Stimulated activated CD4-positive, alpha-beta T cell treated with anti-CD3 and anti-CD28 coated beads, Interleukin-4, amount 100 ng/mL, for 4 hours (primary cell): ENCODE results near the gene TTC23L.
A peak's percentile ranks its signal among the peaks of the same experiment; 100 is the strongest.

Experiments
- DNase-seq, 2 experiments: peaks; one replicate each; pipeline ENCODE4 v3.0.0-alpha.2; 2020

TTC23L gene

GRCh38 chr5:34926318-34926888 is 87.4 kb downstream of the TTC23L start:
- no peak for DNase-seq

GRCh38 chr5:34927785-34928184 is 88.8 kb downstream of the TTC23L start:
- no peak for DNase-seq

GRCh38 chr5:34928267-34928666 is 89.3 kb downstream of the TTC23L start:
- DNase-seq = no peak

GRCh38 chr5:34929134-34929719 is 90.3 kb downstream of the TTC23L start, which contains the start of gene DNAJC21:
TSS of gene DNAJC21 (plus strand) at chr5:34929559. CDS start at chr5:34929820, 261 bp downstream.
- peak; percentile 98 to 99 for DNase-seq

GRCh38 chr5:34929720-34930461 is 90.9 kb downstream of the TTC23L start:
- peak; percentile 71 to 75 for DNase-seq

- DNase-seq = no peak
Observed at GRCh38 chr5:34930462-34930844, 91.5 kb downstream of the TTC23L start.

- no peak for DNase-seq
Observed at GRCh38 chr5:34930870-34931269, 91.9 kb downstream of the TTC23L start.

GRCh38 chr5:34932947-34933346 is 94.0 kb downstream of the TTC23L start:
- no peak for DNase-seq

GRCh38 chr5:34941936-34942335 is 103.0 kb downstream of the TTC23L start:
- no peak for DNase-seq

GRCh38 chr5:34944044-34944443 is 105.1 kb downstream of the TTC23L start:
- no peak for DNase-seq

GRCh38 chr5:34944460-34945047 is 105.6 kb downstream of the TTC23L start:
- no peak for DNase-seq
